Right lobe of liver (tissue), 6 donors: ENCODE measurements around the gene SV2C. TPM values are rescaled to one million over a fixed set of nuclear protein-coding genes. Genes with fewer than 3 reads are reported as not detected.

Experiments used
- ATAC-seq, 4 donors: fragments of 200-7000 bp; cut with Tn5 transposase; one replicate each; pipeline ENCODE4 v1.9.1; 2020; ENCODE audit warnings: mild to moderate bottlenecking in 4 of 4, moderate library complexity in 4 of 4
- DNase-seq, 3 donors: peaks; one replicate each; pipeline ENCODE4 v3.0.0-alpha.2; 2020
- H3K27ac ChIP-seq, 3 donors: fragments of 200-600 bp; one replicate each; pipeline ENCODE4 v1.8.0; 2022
- H3K27me3 ChIP-seq, 2 donors: fragments of 200-600 bp; one replicate each; pipeline ENCODE4 v1.8.0; 2022
- H3K36me3 ChIP-seq, 4 donors: fragments of 200-600 bp; sonication (generic) in 1 of 4; one replicate each; pipeline versions ENCODE4 v1.5.1 to v1.8.0; 2017 to 2022; ENCODE audit warnings: control low read depth in 1 of 4
- H3K4me1 ChIP-seq, 4 donors: fragments of 200-600 bp; sonication (generic) in 1 of 4; one replicate each; pipeline versions ENCODE4 v1.5.1 to v1.8.0; 2017 to 2022; ENCODE audit warnings: control low read depth in 1 of 4
- H3K4me3 ChIP-seq, 3 donors: fragments of 200-600 bp; one replicate each; pipeline ENCODE4 v1.8.0; 2022
- H3K9me3 ChIP-seq, 4 donors: fragments of 200-600 bp; sonication (generic) in 1 of 4; one replicate each; pipeline versions ENCODE4 v1.5.1 to v1.8.0; 2017 to 2022; ENCODE audit warnings: control low read depth in 1 of 4
- CTCF ChIP-seq, 4 donors: fragments of 200-600 bp in 3 of 4; fragments of 450-650 bp in 1 of 4; IDR thresholded peaks; one replicate each; pipeline versions ENCODE4 v1.5.1 to v1.8.0; 2016 to 2022; ENCODE audit warnings: antibody characterized with exemption in 4 of 4, mild to moderate bottlenecking in 2 of 4
- POLR2A ChIP-seq: fragments of 450-650 bp; IDR thresholded peaks from one replicate; pipeline ENCODE4 v1.6.1; 2017; ENCODE audit warnings: antibody characterized with exemption, mild to moderate bottlenecking
- WGBS: methylation state at CpG from one replicate; pipeline ENCODE4 v1.1.6; 2018; ENCODE audit warnings: low coverage, low lambda C conversion rate; ENCODE audit not compliant: insufficient coverage; ENCODE audit errors: missing lambda C conversion rate; 5-methylcytosine and 5-hydroxymethylcytosine counted together
- intact Hi-C, 2 donors: fragments of 100-400 bp; cut with DNase I; formaldehyde crosslinking; loops; one replicate each; pipeline versions ENCODE4 v1.11.2 to v1.14.1; 2022
- total RNA-seq, 6 experiments: library from RNA; depleted of rRNA in 2 of 6; stranded (reverse); fragments of >200 nt in 2 of 6; fragmentation: NEBNext Ultra II Directional in 3 of 6; extraction: Animal tissue kit (Norgen Biotek cat#: 25700) in 3 of 6; gene quantifications; one replicate each; pipeline versions ENCODE4 v1.1.0 to v1.2.4, GENCODE V29; 2016 to 2023
- donor health status: DM: no; HTN: yes; CAD: no.
- donor health status: DM: no; HTN: no; CAD: no.
- donor health status: DM: no; HTN: no; CAD: no.
- donor health status: DM: no; HTN: yes; CAD: no.
- donor health status: DM: no; HTN: yes; CAD: no.

The SV2C gene
- total RNA-seq, 6 experiments from 2014 or later, result under 0.01 to 0.05 (median 0.01) TPM; not detected in 2

- intact Hi-C loops, result loop anchor here in 1 of 2 donors (5.0 kb wide), 1 partner anchor 304 kb away; no protein-coding TSS in a partner anchor
- DNase-seq (peak in 1 of 3 donors; percentile 61), ATAC-seq (peak; percentile 94 to 97 (median 96))
- no peaks in the 10 kb centered on the region for H3K4me1 ChIP-seq
- no peak overlapping the region for H3K27ac ChIP-seq
- TF ChIP-seq CTCF (IDR thresholded peaks at IDR 0.05), result peak; percentile 59 to 68 (median 66)
- TF ChIP-seq POLR2A, result no peak
- no peaks in the 10 kb centered on the region for H3K36me3 ChIP-seq
- WGBS, result 0% methylated on average over 1 of the region's 1 CpG
- H3K9me3 ChIP-seq, result no peaks in the 10 kb centered on the region
- no peaks in the 10 kb centered on the region for H3K27me3 ChIP-seq
- H3K4me3 ChIP-seq, result no peak overlapping the region
Measured at GRCh38 chr5:76337953-76338451, 254.8 kb downstream of the SV2C start.

- no peaks in the 10 kb centered on the region for H3K36me3 ChIP-seq
- H3K27ac ChIP-seq, result no peak overlapping the region
- no peaks in the 10 kb centered on the region for H3K27me3 ChIP-seq
- no peak for TF ChIP-seq CTCF (IDR thresholded peaks at IDR 0.05)
- no peaks in the 10 kb centered on the region for H3K9me3 ChIP-seq
- no peaks in the 10 kb centered on the region for H3K4me1 ChIP-seq
- H3K4me3 ChIP-seq, result no peak overlapping the region
- intact Hi-C loops, result loop anchor here in 1 of 2 donors (5.0 kb wide), 1 partner anchor 302 kb away; no protein-coding TSS in a partner anchor
- DNase-seq (no peak), ATAC-seq (no peak)
- 50% methylated on average over 2 of the region's 3 CpGs for WGBS
Measured at GRCh38 chr5:76339919-76340318, 256.7 kb downstream of the SV2C start.

DNA sequence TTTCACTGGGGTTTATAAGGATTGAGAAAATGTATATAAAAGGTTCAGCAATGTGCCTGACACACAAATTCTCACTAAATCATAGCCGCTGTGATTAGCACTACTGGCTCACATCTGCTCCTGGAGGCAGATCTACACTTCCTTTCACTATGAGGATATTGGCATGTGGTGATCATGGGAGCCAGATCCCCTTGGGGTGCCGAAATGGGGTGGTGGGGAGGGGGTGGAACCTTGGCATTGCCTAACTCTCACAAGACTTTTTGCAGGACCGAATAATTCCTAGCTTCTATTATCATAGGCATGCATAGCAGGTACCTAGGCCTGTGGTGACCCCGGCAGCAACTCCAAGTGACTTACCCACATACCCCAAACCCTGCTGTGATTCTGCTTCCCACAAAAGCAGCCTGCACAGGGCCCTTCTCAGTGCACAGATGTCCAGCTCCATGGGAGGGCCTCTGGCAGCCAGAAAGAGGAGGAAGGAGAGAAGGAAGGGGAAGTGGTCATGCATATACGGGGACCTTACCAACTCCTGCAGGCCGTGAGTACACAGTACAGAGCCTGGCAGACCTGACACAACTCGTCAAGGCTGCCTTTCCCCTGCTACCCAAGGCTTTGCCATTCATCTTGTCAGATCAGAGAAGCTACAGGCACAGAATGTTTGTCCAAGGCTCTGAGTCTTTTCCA lies 258.6 kb downstream of the SV2C start:
- Histone ChIP-seq H3K9me3 (no peaks in the 10 kb centered on the region), H3K4me1 (no peaks in the 10 kb centered on the region), H3K36me3 (no peaks in the 10 kb centered on the region), H3K4me3 (no peak overlapping the region), H3K27ac (no peak overlapping the region), H3K27me3 (no peaks in the 10 kb centered on the region)
- ATAC-seq (peak; percentile 22 to 59 (median 52)), DNase-seq (peak in 1 of 3 donors; percentile 18)
- WGBS, result 55% methylated on average over 4 of the region's 7 CpGs
- intact Hi-C loops, result no loop called here
- no peak for TF ChIP-seq CTCF (IDR thresholded peaks at IDR 0.05)
- no peak for TF ChIP-seq POLR2A

DNA sequence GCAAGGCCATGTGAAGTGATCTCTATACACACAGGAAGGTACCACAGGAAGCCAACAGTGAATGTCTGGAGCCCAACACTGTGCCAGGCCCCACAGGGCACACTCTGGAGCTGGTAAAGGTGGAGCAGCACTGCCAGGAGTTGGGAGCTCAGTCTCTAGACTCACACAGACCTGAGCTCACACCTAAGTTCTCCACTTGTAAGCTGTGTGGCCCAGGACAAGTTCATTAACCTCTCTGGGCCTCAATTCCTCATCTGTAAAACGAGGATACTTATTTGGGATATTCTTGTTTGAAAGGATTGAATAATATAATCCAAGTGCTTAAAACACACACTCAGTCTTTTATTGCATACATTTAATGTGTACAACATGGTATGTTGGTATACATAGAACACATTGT lies 259.3 kb downstream of the SV2C start:
- 45% methylated on average over 1 of the region's 1 CpG for WGBS
- H3K9me3 ChIP-seq, result no peaks in the 10 kb centered on the region
- no peaks in the 10 kb centered on the region for H3K4me1 ChIP-seq
- DNase-seq (no peak), ATAC-seq (no peak)
- H3K27me3 ChIP-seq, result no peaks in the 10 kb centered on the region
- TF ChIP-seq CTCF (IDR thresholded peaks at IDR 0.05) (no peak), POLR2A (no peak)
- intact Hi-C loops, result no loop called here
- H3K27ac ChIP-seq, result no peak overlapping the region
- no peaks in the 10 kb centered on the region for H3K36me3 ChIP-seq
- H3K4me3 ChIP-seq, result no peak overlapping the region
